Activated CD4-positive, alpha-beta T cell treated with anti-CD3 and anti-CD28 coated beads, Interleukin-2, amount 10 ng/mL, durations not matched to agents 7 days and 5 days (primary cell): Measurements from ENCODE around the gene COL27A1. TPM values are rescaled to one million over a fixed set of nuclear protein-coding genes. Genes with fewer than 3 reads are reported as not detected.
"Not testable (repeated sequence)": the region's sequence is repeated elsewhere in the genome, so short reads cannot be mapped to it uniquely, and the experiment has no call there.

Experiments
- CTCF ChIA-PET: fragments of 350-600 bp; sonication (Branson Sonifier 250); formaldehyde crosslinking; loops from one replicate; lab custom pipeline; 2021; ENCODE audit warnings: antibody characterized with exemption; lab: Charles Lee
- POLR2A ChIA-PET: fragments of 350-600 bp; sonication (Branson Sonifier 250); formaldehyde crosslinking; loops from one replicate; lab custom pipeline; 2021; ENCODE audit warnings: antibody characterized with exemption; lab: Charles Lee
- DNase-seq: peaks from one replicate; pipeline ENCODE4 v3.0.0-alpha.2; 2020
- H3K27ac Mint-ChIP-seq: one replicate; pipeline ENCODE4 v1.8.0; 2021; ENCODE audit warnings: mild to moderate bottlenecking, moderate library complexity, mixed read lengths
- H3K27me3 Mint-ChIP-seq: one replicate; pipeline ENCODE4 v1.8.0; 2021; ENCODE audit warnings: mixed read lengths
- H3K36me3 Mint-ChIP-seq: one replicate; pipeline ENCODE4 v1.8.0; 2021; ENCODE audit warnings: low read depth, mixed read lengths
- H3K4me1 Mint-ChIP-seq: one replicate; pipeline ENCODE4 v1.8.0; 2021; ENCODE audit warnings: mixed read lengths
- H3K4me3 Mint-ChIP-seq: one replicate; pipeline ENCODE4 v1.8.0; 2021; ENCODE audit warnings: mild to moderate bottlenecking, moderate library complexity, mixed read lengths
- H3K9me3 Mint-ChIP-seq: one replicate; pipeline ENCODE4 v1.8.0; 2021; ENCODE audit warnings: mixed read lengths
- total RNA-seq, 2 experiments: library from RNA; stranded (reverse); gene quantifications; one replicate each; pipeline ENCODE4 v1.2.3, GENCODE V29; 2021

The COL27A1 gene
- total RNA-seq, 2 experiments from 2014 or later = 0.15 to 0.22 TPM

GRCh38 chr9:114189823-114190562 lies 34.7 kb downstream of the COL27A1 start:
- Mint-ChIP-seq H3K4me3 (no peak overlapping the region), H3K27me3 (no peaks in the 10 kb centered on the region), H3K4me1 (no peaks in the 10 kb centered on the region), H3K27ac (no peak overlapping the region), H3K9me3 (peaks cover 5% of the 10 kb centered on the region), H3K36me3 (no peaks in the 10 kb centered on the region)
- DNase-seq = no peak
- CTCF ChIA-PET = no interaction called here
- POLR2A ChIA-PET = no interaction called here

GRCh38 chr9:114190563-114190905 lies 35.2 kb downstream of the COL27A1 start:
- ChIA-PET CTCF (no interaction called here), POLR2A (no interaction called here)
- Mint-ChIP-seq H3K27ac (no peak overlapping the region), H3K27me3 (no peaks in the 10 kb centered on the region), H3K4me1 (no peaks in the 10 kb centered on the region), H3K4me3 (no peak overlapping the region), H3K9me3 (peaks cover 5% of the 10 kb centered on the region), H3K36me3 (no peaks in the 10 kb centered on the region)
- DNase-seq = no peak

GRCh38 chr9:114191402-114191801 lies 36.1 kb downstream of the COL27A1 start:
- H3K36me3 Mint-ChIP-seq, H3K27me3 Mint-ChIP-seq, H3K9me3 Mint-ChIP-seq, H3K4me1 Mint-ChIP-seq, DNase-seq, H3K27ac Mint-ChIP-seq, POLR2A ChIA-PET, H3K4me3 Mint-ChIP-seq: not testable (repeated sequence)
- CTCF ChIA-PET = interaction anchor here (0.6 kb wide), 1 partner anchor 108 kb away, joined by 4 read pairs; no protein-coding TSS in a partner anchor

- Mint-ChIP-seq H3K4me3 (no peak overlapping the region), H3K27me3 (no peaks in the 10 kb centered on the region)
Measured at GRCh38 chr9:114192539-114192938, 37.2 kb downstream of the COL27A1 start.

GRCh38 chr9:114193090-114193489 lies 37.8 kb downstream of the COL27A1 start:
- POLR2A ChIA-PET = no interaction called here
- CTCF ChIA-PET = interaction anchor here (1.3 kb wide), 1 partner anchor 11 kb away, joined by 3 read pairs; no protein-coding TSS in a partner anchor

More at GRCh38 chr9:114192539-114192938, 37.2 kb downstream of the COL27A1 start:
- no peaks in the 10 kb centered on the region for H3K36me3 Mint-ChIP-seq
- no peak overlapping the region for H3K27ac Mint-ChIP-seq
- ChIA-PET POLR2A (no interaction called here), CTCF (interaction anchor here (0.7 to 1.3 kb wide), 2 partner anchors 12 to 66 kb away, joined by 3 read pairs; no protein-coding TSS in a partner anchor)
- H3K4me1 Mint-ChIP-seq = no peaks in the 10 kb centered on the region
- no peak for DNase-seq
- H3K9me3 Mint-ChIP-seq = peaks cover 5% of the 10 kb centered on the region

GRCh38 chr9:114196117-114196516 lies 40.8 kb downstream of the COL27A1 start:
- Mint-ChIP-seq H3K27me3 (no peaks in the 10 kb centered on the region), H3K27ac (no peak overlapping the region), H3K36me3 (no peaks in the 10 kb centered on the region), H3K4me1 (no peaks in the 10 kb centered on the region), H3K4me3 (no peak overlapping the region), H3K9me3 (no peaks in the 10 kb centered on the region)
- DNase-seq = no peak
- CTCF ChIA-PET = no interaction called here
- POLR2A ChIA-PET = no interaction called here

More at GRCh38 chr9:114193090-114193489, 37.8 kb downstream of the COL27A1 start:
- Mint-ChIP-seq H3K9me3 (peaks cover 5% of the 10 kb centered on the region), H3K27ac (no peak overlapping the region), H3K4me1 (no peaks in the 10 kb centered on the region), H3K4me3 (no peak overlapping the region), H3K27me3 (no peaks in the 10 kb centered on the region), H3K36me3 (no peaks in the 10 kb centered on the region)
- no peak for DNase-seq

- Mint-ChIP-seq H3K4me1 (no peaks in the 10 kb centered on the region), H3K27ac (no peak overlapping the region), H3K9me3 (no peaks in the 10 kb centered on the region), H3K27me3 (no peaks in the 10 kb centered on the region), H3K36me3 (no peaks in the 10 kb centered on the region), H3K4me3 (no peak overlapping the region)
- POLR2A ChIA-PET = no interaction called here
- CTCF ChIA-PET = interaction anchor here (0.6 kb wide), 1 partner anchor 97 kb away, joined by 3 read pairs; no protein-coding TSS in a partner anchor
- DNase-seq = no peak
Measured at GRCh38 chr9:114196979-114197622, 41.8 kb downstream of the COL27A1 start.

GRCh38 chr9:114198249-114199040 lies 43.1 kb downstream of the COL27A1 start:
- no peak for DNase-seq
- Mint-ChIP-seq H3K36me3 (no peaks in the 10 kb centered on the region), H3K4me3 (no peak overlapping the region), H3K9me3 (no peaks in the 10 kb centered on the region), H3K27ac (no peak overlapping the region), H3K27me3 (no peaks in the 10 kb centered on the region), H3K4me1 (no peaks in the 10 kb centered on the region)
- POLR2A ChIA-PET = no interaction called here
- CTCF ChIA-PET = no interaction called here

- no peak for DNase-seq
- no peak overlapping the region for H3K27ac Mint-ChIP-seq
- ChIA-PET POLR2A (no interaction called here), CTCF (interaction anchor here (1.6 kb wide), 1 partner anchor 17 kb away, joined by 3 read pairs; no protein-coding TSS in a partner anchor)
- H3K4me3 Mint-ChIP-seq = no peak overlapping the region
- H3K27me3 Mint-ChIP-seq = no peaks in the 10 kb centered on the region
- no peaks in the 10 kb centered on the region for H3K36me3 Mint-ChIP-seq
- H3K9me3 Mint-ChIP-seq = no peaks in the 10 kb centered on the region
- no peaks in the 10 kb centered on the region for H3K4me1 Mint-ChIP-seq
Measured at GRCh38 chr9:114200721-114201300, 45.5 kb downstream of the COL27A1 start.

GRCh38 chr9:114202396-114202795 lies 47.1 kb downstream of the COL27A1 start:
- H3K4me3 Mint-ChIP-seq = no peak overlapping the region
- H3K9me3 Mint-ChIP-seq = no peaks in the 10 kb centered on the region
- no peak overlapping the region for H3K27ac Mint-ChIP-seq
- CTCF ChIA-PET = interaction anchor here (1.6 kb wide), 1 partner anchor 18 kb away, joined by 3 read pairs; no protein-coding TSS in a partner anchor
- no peaks in the 10 kb centered on the region for H3K27me3 Mint-ChIP-seq
- H3K36me3 Mint-ChIP-seq = no peaks in the 10 kb centered on the region
- H3K4me1 Mint-ChIP-seq = no peaks in the 10 kb centered on the region
- POLR2A ChIA-PET = no interaction called here
- DNase-seq = no peak

- Mint-ChIP-seq H3K36me3 (no peaks in the 10 kb centered on the region), H3K9me3 (no peaks in the 10 kb centered on the region), H3K27me3 (no peaks in the 10 kb centered on the region), H3K4me3 (no peak overlapping the region), H3K4me1 (no peaks in the 10 kb centered on the region), H3K27ac (no peak overlapping the region)
- CTCF ChIA-PET = no interaction called here
- POLR2A ChIA-PET = no interaction called here
- DNase-seq = no peak
Measured at GRCh38 chr9:114202849-114203248, 47.5 kb downstream of the COL27A1 start.

- ChIA-PET CTCF (interaction anchor here (1.0 kb wide), 1 partner anchor 11 kb away, joined by 3 read pairs; no protein-coding TSS in a partner anchor), POLR2A (no interaction called here)
- Mint-ChIP-seq H3K9me3 (no peaks in the 10 kb centered on the region), H3K27me3 (no peaks in the 10 kb centered on the region), H3K27ac (no peak overlapping the region), H3K4me1 (no peaks in the 10 kb centered on the region), H3K36me3 (no peaks in the 10 kb centered on the region), H3K4me3 (no peak overlapping the region)
- DNase-seq = no peak
Measured at GRCh38 chr9:114203410-114204140, 48.2 kb downstream of the COL27A1 start.
